ENCODE measurements around the gene CPM.

CPM gene

DNA sequence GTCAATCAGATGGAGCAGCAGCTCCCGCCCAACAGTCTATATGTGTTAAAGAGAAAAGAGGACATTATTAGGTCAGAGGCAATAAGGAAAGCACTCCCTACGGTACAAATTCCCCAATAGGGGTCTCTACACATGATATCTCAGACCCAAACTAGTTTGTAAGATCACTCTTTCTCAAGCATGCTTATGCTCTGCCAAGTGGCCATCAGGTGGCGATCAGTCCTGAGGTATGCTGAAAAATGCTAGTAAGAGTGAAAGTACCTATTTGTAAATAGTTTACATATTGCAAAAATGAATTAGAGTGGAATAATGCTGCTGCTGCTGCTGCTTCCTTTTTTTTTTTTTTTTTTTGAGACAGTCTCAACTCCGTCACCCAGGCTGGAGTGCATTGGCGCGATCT is 61.0 kb downstream of the CPM start:
- H3F3A ChIP-seq (ENCODE audit: low read depth) = no peaks in the 10 kb centered on the region

GRCh38 chr12:68871396-68871795 is 61.6 kb downstream of the CPM start:
- no peaks in the 10 kb centered on the region for H4K20me1 ChIP-seq (ENCODE audit: insufficient read depth, low read length, poor library complexity, severe bottlenecking)
- no peaks in the 10 kb centered on the region for H3K9me3 ChIP-seq (ENCODE audit: insufficient read depth, low read depth, low read length)
- H3K4me2 ChIP-seq (ENCODE audit: low read depth, low read length, poor library complexity, severe bottlenecking) = no peak overlapping the region
- TF ChIP-seq EZH2phosphoT487 (IDR thresholded peaks at IDR 0.05; ENCODE audit: borderline replicate concordance) = no peak
- no peak for TF ChIP-seq CTCF (conservative IDR thresholded peaks at IDR 0.05; ENCODE audit: low read length)
- no peaks in the 10 kb centered on the region for H3K27me3 ChIP-seq (ENCODE audit: insufficient read depth, low read length, poor library complexity, severe bottlenecking)
- no peaks in the 10 kb centered on the region for H3K79me2 ChIP-seq (ENCODE audit: insufficient read depth, low read length)
- no peak overlapping the region for H3K4me3 ChIP-seq (ENCODE audit: low read length, poor library complexity, severe bottlenecking)
- no peaks in the 10 kb centered on the region for H3F3A ChIP-seq (ENCODE audit: low read depth)
- H3K9ac ChIP-seq (ENCODE audit: low read depth, low read length, poor library complexity, severe bottlenecking) = no peak overlapping the region
- no peaks in the 10 kb centered on the region for H3K4me1 ChIP-seq (ENCODE audit: insufficient read depth, low read length, poor library complexity, severe bottlenecking)
- H3K9me2 ChIP-seq (replicated peaks; ENCODE audit: low read depth, low read length) = no peaks in the 10 kb centered on the region
- no peaks in the 10 kb centered on the region for H3K36me3 ChIP-seq (ENCODE audit: insufficient read depth, low read length)
- H2AFZ ChIP-seq (ENCODE audit: low read length) = no peak overlapping the region

More for the DNA sequence above, 61.0 kb downstream of the CPM start:
- H3K9ac ChIP-seq (ENCODE audit: low read depth, low read length, poor library complexity, severe bottlenecking) = no peak overlapping the region
- H3K9me2 ChIP-seq (replicated peaks; ENCODE audit: low read depth, low read length) = no peaks in the 10 kb centered on the region
- no peak overlapping the region for H3K4me2 ChIP-seq (ENCODE audit: low read depth, low read length, poor library complexity, severe bottlenecking)
- H3K27me3 ChIP-seq (ENCODE audit: insufficient read depth, low read length, poor library complexity, severe bottlenecking) = no peaks in the 10 kb centered on the region
- no peaks in the 10 kb centered on the region for H3K9me3 ChIP-seq (ENCODE audit: insufficient read depth, low read depth, low read length)
- no peak overlapping the region for H2AFZ ChIP-seq (ENCODE audit: low read length)
- H3K4me1 ChIP-seq (ENCODE audit: insufficient read depth, low read length, poor library complexity, severe bottlenecking) = no peaks in the 10 kb centered on the region
- no peaks in the 10 kb centered on the region for H3K36me3 ChIP-seq (ENCODE audit: insufficient read depth, low read length)
- H4K20me1 ChIP-seq (ENCODE audit: insufficient read depth, low read length, poor library complexity, severe bottlenecking) = no peaks in the 10 kb centered on the region
- H3K79me2 ChIP-seq (ENCODE audit: insufficient read depth, low read length) = no peaks in the 10 kb centered on the region
- TF ChIP-seq EZH2phosphoT487 (IDR thresholded peaks at IDR 0.05; ENCODE audit: borderline replicate concordance) (no peak), CTCF (conservative IDR thresholded peaks at IDR 0.05; ENCODE audit: low read length) (peak; percentile 57)
- no peak overlapping the region for H3K4me3 ChIP-seq (ENCODE audit: low read length, poor library complexity, severe bottlenecking)

DNA sequence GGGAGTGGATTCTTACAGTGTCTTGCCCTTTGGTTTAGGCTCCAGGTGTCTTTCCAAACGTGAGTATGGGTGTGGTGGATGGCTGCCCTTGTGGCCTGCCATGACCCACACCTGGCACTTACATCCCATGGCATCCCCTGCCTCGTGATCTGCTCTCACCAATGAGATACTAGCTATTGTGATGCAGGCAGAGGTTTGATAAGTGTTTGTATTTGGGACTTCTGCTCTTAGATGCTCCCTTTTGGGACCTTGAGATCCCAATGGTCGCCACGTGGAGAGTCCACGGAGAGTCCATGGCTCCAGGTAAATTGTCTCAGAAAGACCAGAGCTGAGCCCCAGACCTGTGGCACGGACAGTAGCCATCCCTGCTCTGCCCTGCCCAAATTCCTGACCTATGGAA is 62.5 kb downstream of the CPM start:
- Histone ChIP-seq H2AFZ (ENCODE audit: low read length) (no peak overlapping the region), H3K9me2 (replicated peaks; ENCODE audit: low read depth, low read length) (no peaks in the 10 kb centered on the region), H3K4me2 (ENCODE audit: low read depth, low read length, poor library complexity, severe bottlenecking) (no peak overlapping the region), H3F3A (ENCODE audit: low read depth) (no peaks in the 10 kb centered on the region), H3K9ac (ENCODE audit: low read depth, low read length, poor library complexity, severe bottlenecking) (no peak overlapping the region), H3K4me1 (ENCODE audit: insufficient read depth, low read length, poor library complexity, severe bottlenecking) (no peaks in the 10 kb centered on the region), H3K4me3 (ENCODE audit: low read length, poor library complexity, severe bottlenecking) (no peak overlapping the region), H3K9me3 (ENCODE audit: insufficient read depth, low read depth, low read length) (no peaks in the 10 kb centered on the region), H3K27me3 (ENCODE audit: insufficient read depth, low read length, poor library complexity, severe bottlenecking) (no peaks in the 10 kb centered on the region), H4K20me1 (ENCODE audit: insufficient read depth, low read length, poor library complexity, severe bottlenecking) (no peaks in the 10 kb centered on the region), H3K79me2 (ENCODE audit: insufficient read depth, low read length) (no peaks in the 10 kb centered on the region), H3K36me3 (ENCODE audit: insufficient read depth, low read length) (no peaks in the 10 kb centered on the region)
- no peak for TF ChIP-seq EZH2phosphoT487 (IDR thresholded peaks at IDR 0.05; ENCODE audit: borderline replicate concordance)

- no peak for TF ChIP-seq CTCF (conservative IDR thresholded peaks at IDR 0.05; ENCODE audit: low read length)
- no peak for TF ChIP-seq EZH2phosphoT487 (IDR thresholded peaks at IDR 0.05; ENCODE audit: borderline replicate concordance)
- no peaks in the 10 kb centered on the region for H3K9me3 ChIP-seq (ENCODE audit: insufficient read depth, low read depth, low read length)
Measured at GRCh38 chr12:68870011-68870410, 63.0 kb downstream of the CPM start.

More at GRCh38 chr12:68870011-68870410, 63.0 kb downstream of the CPM start:
- H3K4me2 ChIP-seq (ENCODE audit: low read depth, low read length, poor library complexity, severe bottlenecking) = no peak overlapping the region
- H3K4me1 ChIP-seq (ENCODE audit: insufficient read depth, low read length, poor library complexity, severe bottlenecking) = no peaks in the 10 kb centered on the region
- H3K36me3 ChIP-seq (ENCODE audit: insufficient read depth, low read length) = no peaks in the 10 kb centered on the region
- H3K27me3 ChIP-seq (ENCODE audit: insufficient read depth, low read length, poor library complexity, severe bottlenecking) = no peaks in the 10 kb centered on the region
- no peak overlapping the region for H2AFZ ChIP-seq (ENCODE audit: low read length)
- H3F3A ChIP-seq (ENCODE audit: low read depth) = no peaks in the 10 kb centered on the region
- no peak overlapping the region for H3K4me3 ChIP-seq (ENCODE audit: low read length, poor library complexity, severe bottlenecking)
- H3K9me2 ChIP-seq (replicated peaks; ENCODE audit: low read depth, low read length) = no peaks in the 10 kb centered on the region
- no peaks in the 10 kb centered on the region for H3K79me2 ChIP-seq (ENCODE audit: insufficient read depth, low read length)
- H3K9ac ChIP-seq (ENCODE audit: low read depth, low read length, poor library complexity, severe bottlenecking) = no peak overlapping the region
- no peaks in the 10 kb centered on the region for H4K20me1 ChIP-seq (ENCODE audit: insufficient read depth, low read length, poor library complexity, severe bottlenecking)

All from Loucy (cell line).